Thoracic aorta (tissue), 2 donors: ENCODE data around the gene LIN7C. TPM values are rescaled to one million over a fixed set of nuclear protein-coding genes. Genes with fewer than 3 reads are reported as not detected.

ENCODE experiments used
- ATAC-seq: fragments of 150-250 bp; one replicate; pipeline ENCODE4 v1.8.0; 2017; ENCODE audit warnings: low read depth; ENCODE audit not compliant: insufficient number of reproducible peaks, low FRiP score
- DNase-seq: peaks from one replicate; pipeline ENCODE4 v3.0.0-alpha.2; 2020; ENCODE audit warnings: low spot score
- H3K27ac ChIP-seq, 2 donors: fragments of 200-600 bp; sonication (generic); 1 replicate in 1 of 2; 2 replicates in 1 of 2; pipeline ENCODE4 v1.5.1; 2016; ENCODE audit warnings: mild to moderate bottlenecking in 2 of 2, moderate library complexity in 2 of 2
- H3K27me3 ChIP-seq: fragments of 200-600 bp; sonication (generic); replicated peaks from 2 replicates; pipeline ENCODE4 v1.6.0; 2016; ENCODE audit warnings: mild to moderate bottlenecking; ENCODE audit not compliant: insufficient read depth
- H3K36me3 ChIP-seq: fragments of 200-600 bp; sonication (generic); one replicate; pipeline ENCODE4 v1.5.1; 2016
- H3K4me1 ChIP-seq, 2 donors: fragments of 200-600 bp; sonication (generic); 1 replicate in 1 of 2; 2 replicates in 1 of 2; pipeline versions ENCODE4 v1.5.1 to v1.6.0; 2016; ENCODE audit warnings: low read depth in 2 of 2, mild to moderate bottlenecking in 1 of 2; ENCODE audit not compliant: control insufficient read depth in 1 of 2
- H3K4me3 ChIP-seq: fragments of 200-600 bp; sonication (generic); 2 replicates; pipeline ENCODE4 v1.5.1; 2016; ENCODE audit warnings: mild to moderate bottlenecking
- H3K9me3 ChIP-seq: fragments of 200-600 bp; sonication (generic); 2 replicates; pipeline ENCODE4 v1.5.1; 2016
- CTCF ChIP-seq: fragments of 200-600 bp; sonication (generic); IDR thresholded peaks from one replicate; pipeline ENCODE4 v1.5.1; 2019; ENCODE audit warnings: antibody characterized with exemption
- total RNA-seq, 2 donors: library from RNA; depleted of rRNA; stranded (reverse); fragments of >200 nt; gene quantifications; one replicate each; pipeline versions ENCODE4 v1.1.0 to v1.2.3, GENCODE V29; 2016

LIN7C gene
- total RNA-seq, 2 donors from 2014 or later: 26.9 to 51.3 TPM

GRCh38 chr11:27471589-27472397 lies 34.8 kb downstream of the LIN7C start:
- peak overlapping the region; percentile 87 to 88 for H3K27ac ChIP-seq
- no peaks in the 10 kb centered on the region for H3K27me3 ChIP-seq
- DNase-seq (no peak), ATAC-seq (peak; percentile 8)
- peaks cover 18 to 38% of the 10 kb centered on the region in 2 donors for H3K4me1 ChIP-seq
- peak overlapping the region; percentile 85 for H3K4me3 ChIP-seq
- TF ChIP-seq CTCF: no peak
- H3K36me3 ChIP-seq: no peaks in the 10 kb centered on the region
- no peaks in the 10 kb centered on the region for H3K9me3 ChIP-seq

GRCh38 chr11:27470826-27471588 lies 35.6 kb downstream of the LIN7C start:
- no peak for TF ChIP-seq CTCF
- Histone ChIP-seq H3K36me3 (no peaks in the 10 kb centered on the region), H3K27me3 (no peaks in the 10 kb centered on the region), H3K4me1 (peaks cover 18 to 46% of the 10 kb centered on the region in 2 donors), H3K27ac (peak overlapping the region; percentile 87 to 88), H3K4me3 (peak overlapping the region; percentile 85), H3K9me3 (no peaks in the 10 kb centered on the region)
- DNase-seq (no peak), ATAC-seq (no peak)

- Histone ChIP-seq H3K36me3 (no peaks in the 10 kb centered on the region), H3K27ac (no peak overlapping the region), H3K4me3 (peak overlapping the region; percentile 85), H3K9me3 (no peaks in the 10 kb centered on the region), H3K4me1 (peaks cover 20 to 55% of the 10 kb centered on the region in 2 donors), H3K27me3 (no peaks in the 10 kb centered on the region)
- ATAC-seq (no peak), DNase-seq (no peak)
- TF ChIP-seq CTCF: no peak
Observed at GRCh38 chr11:27470166-27470565, 36.4 kb downstream of the LIN7C start.

GRCh38 chr11:27468995-27469695 lies 37.4 kb downstream of the LIN7C start:
- TF ChIP-seq CTCF: no peak
- peak overlapping the region; percentile 85 for H3K4me3 ChIP-seq
- H3K27me3 ChIP-seq: no peaks in the 10 kb centered on the region
- DNase-seq (no peak), ATAC-seq (no peak)
- H3K27ac ChIP-seq: no peak overlapping the region
- peaks cover 26 to 65% of the 10 kb centered on the region in 2 donors for H3K4me1 ChIP-seq
- no peaks in the 10 kb centered on the region for H3K36me3 ChIP-seq
- no peaks in the 10 kb centered on the region for H3K9me3 ChIP-seq
